BLaER1 (cell line): ENCODE data around the gene PPP1R7.
A peak's percentile ranks its signal among the peaks of the same experiment; 100 is the strongest.

Experiments
- H3K27ac ChIP-seq: shearing (Covaris generic); formaldehyde crosslinking; 2 replicates; pipeline ENCODE4 v1.8.1; 2022
- H3K27me3 ChIP-seq: shearing (Covaris generic); formaldehyde crosslinking; 2 replicates; pipeline ENCODE4 v1.8.1; 2022
- H3K36me3 ChIP-seq: shearing (Covaris generic); formaldehyde crosslinking; 2 replicates; pipeline ENCODE4 v1.8.1; 2022
- H3K4me1 ChIP-seq: shearing (Covaris generic); formaldehyde crosslinking; 2 replicates; pipeline ENCODE4 v1.8.1; 2022
- H3K4me2 ChIP-seq: shearing (Covaris generic); formaldehyde crosslinking; 2 replicates; pipeline ENCODE4 v1.8.1; 2022
- H3K4me3 ChIP-seq: shearing (Covaris generic); formaldehyde crosslinking; 2 replicates; pipeline ENCODE4 v1.8.1; 2022
- H3K9ac ChIP-seq: shearing (Covaris generic); formaldehyde crosslinking; 2 replicates; pipeline ENCODE4 v1.8.1; 2022
- H3K9me3 ChIP-seq: shearing (Covaris generic); formaldehyde crosslinking; 2 replicates; pipeline ENCODE4 v1.8.1; 2022
- H4K20me1 ChIP-seq: shearing (Covaris generic); formaldehyde crosslinking; 2 replicates; pipeline ENCODE4 v1.8.1; 2022
- Cebpa-rat ChIP-seq: shearing (Covaris generic); IDR thresholded peaks from 2 replicates; pipeline ENCODE4 v1.8.1; 2022

The PPP1R7 gene

GRCh38 chr2:241159116-241159515 lies 8.8 kb downstream of the PPP1R7 start:
- H3K9me3 ChIP-seq = no peaks in the 10 kb centered on the region
- H3K36me3 ChIP-seq = peaks cover 72% of the 10 kb centered on the region
- no peak overlapping the region for H3K27ac ChIP-seq
- H3K4me2 ChIP-seq = no peak overlapping the region
- no peaks in the 10 kb centered on the region for H3K27me3 ChIP-seq
- H3K4me1 ChIP-seq = peaks cover 12% of the 10 kb centered on the region
- H3K4me3 ChIP-seq = no peak overlapping the region
- H4K20me1 ChIP-seq = 0 out of 2 replicates have a peak, but pooled peaks cover 8% of the 10 kb centered on the region
- no peak overlapping the region for H3K9ac ChIP-seq
- no peak for TF ChIP-seq Cebpa-rat

- Histone ChIP-seq H3K27ac (no peak overlapping the region), H3K36me3 (peaks cover 75% of the 10 kb centered on the region), H3K4me3 (no peak overlapping the region), H4K20me1 (0 out of 2 replicates have a peak, but pooled peaks cover 8% of the 10 kb centered on the region), H3K4me2 (no peak overlapping the region), H3K27me3 (no peaks in the 10 kb centered on the region), H3K4me1 (peaks cover 12% of the 10 kb centered on the region), H3K9ac (no peak overlapping the region), H3K9me3 (no peaks in the 10 kb centered on the region)
- no peak for TF ChIP-seq Cebpa-rat
Measured at GRCh38 chr2:241160318-241160717, 10.1 kb downstream of the PPP1R7 start.

- H3K27ac ChIP-seq = no peak overlapping the region
- no peaks in the 10 kb centered on the region for H3K9me3 ChIP-seq
- H3K27me3 ChIP-seq = no peaks in the 10 kb centered on the region
- H3K4me1 ChIP-seq = peaks cover 12% of the 10 kb centered on the region
- peak overlapping the region; percentile 44 for H3K4me2 ChIP-seq
- no peak for TF ChIP-seq Cebpa-rat
- 0 out of 2 replicates have a peak, but pooled peaks cover 8% of the 10 kb centered on the region for H4K20me1 ChIP-seq
- H3K9ac ChIP-seq = peak overlapping the region; percentile 45; the same call in 1 of the 2 replicates
- no peak overlapping the region for H3K4me3 ChIP-seq
- H3K36me3 ChIP-seq = peaks cover 90% of the 10 kb centered on the region
Measured at GRCh38 chr2:241161646-241162281, 11.5 kb downstream of the PPP1R7 start.

DNA sequence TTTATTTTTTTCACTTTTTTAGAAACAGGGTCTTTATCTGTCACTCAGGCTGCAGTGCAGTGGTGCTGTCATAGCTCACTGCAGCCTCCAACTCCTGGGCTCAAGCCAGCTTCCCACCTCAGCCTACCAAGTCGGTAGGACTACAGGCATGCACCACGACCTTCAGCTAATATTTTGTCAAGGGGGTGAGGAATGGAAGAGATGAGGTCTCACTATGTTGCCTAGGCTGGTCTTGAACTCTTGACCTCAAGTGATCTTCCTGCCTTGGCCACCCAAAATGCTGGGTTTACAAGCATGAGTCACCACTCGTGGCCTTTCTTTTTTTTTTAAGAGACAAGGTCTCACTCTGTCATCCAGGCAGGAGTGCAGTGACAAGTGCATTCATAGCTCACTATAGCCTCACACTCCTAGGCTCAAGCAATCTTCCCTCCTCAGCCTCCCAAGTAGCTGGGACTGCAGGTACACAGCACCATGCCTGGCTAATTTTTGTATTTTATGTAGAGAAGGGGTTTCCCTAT lies 13.4 kb downstream of the PPP1R7 start:
- TF ChIP-seq Cebpa-rat = no peak

GRCh38 chr2:241168366-241168765 lies 18.1 kb downstream of the PPP1R7 start:
- H3K36me3 ChIP-seq = peaks cover 95% of the 10 kb centered on the region
- no peaks in the 10 kb centered on the region for H4K20me1 ChIP-seq
- peaks cover 30% of the 10 kb centered on the region for H3K9me3 ChIP-seq
- no peaks in the 10 kb centered on the region for H3K27me3 ChIP-seq
- no peak overlapping the region for H3K9ac ChIP-seq
- no peak overlapping the region for H3K4me3 ChIP-seq
- TF ChIP-seq Cebpa-rat = no peak
- no peak overlapping the region for H3K27ac ChIP-seq
- no peaks in the 10 kb centered on the region for H3K4me1 ChIP-seq
- H3K4me2 ChIP-seq = no peak overlapping the region

More for the DNA sequence above, 13.4 kb downstream of the PPP1R7 start:
- Histone ChIP-seq H3K9ac (no peak overlapping the region), H3K36me3 (peaks cover 95% of the 10 kb centered on the region), H3K27ac (no peak overlapping the region), H3K4me2 (no peak overlapping the region), H3K9me3 (no peaks in the 10 kb centered on the region), H3K27me3 (no peaks in the 10 kb centered on the region), H3K4me1 (peaks cover 12% of the 10 kb centered on the region), H3K4me3 (no peak overlapping the region), H4K20me1 (0 out of 2 replicates have a peak, but pooled peaks cover 8% of the 10 kb centered on the region)

GRCh38 chr2:241173557-241173956 lies 23.3 kb downstream of the PPP1R7 start:
- no peak overlapping the region for H3K9ac ChIP-seq
- no peak overlapping the region for H3K4me2 ChIP-seq
- H3K4me1 ChIP-seq = no peaks in the 10 kb centered on the region
- no peaks in the 10 kb centered on the region for H3K27me3 ChIP-seq
- H4K20me1 ChIP-seq = no peaks in the 10 kb centered on the region
- no peak for TF ChIP-seq Cebpa-rat
- H3K27ac ChIP-seq = no peak overlapping the region
- no peak overlapping the region for H3K4me3 ChIP-seq
- peaks cover 30% of the 10 kb centered on the region for H3K9me3 ChIP-seq
- peaks cover 87% of the 10 kb centered on the region for H3K36me3 ChIP-seq

- H3K9ac ChIP-seq = no peak overlapping the region
- TF ChIP-seq Cebpa-rat = no peak
Measured at GRCh38 chr2:241177526-241178334, 27.5 kb downstream of the PPP1R7 start.

GRCh38 chr2:241178961-241179360 lies 28.7 kb downstream of the PPP1R7 start:
- H3K9ac ChIP-seq = no peak overlapping the region
- H3K27ac ChIP-seq = no peak overlapping the region
- no peaks in the 10 kb centered on the region for H3K4me1 ChIP-seq
- H3K4me3 ChIP-seq = no peak overlapping the region
- H3K4me2 ChIP-seq = no peak overlapping the region
- no peaks in the 10 kb centered on the region for H3K9me3 ChIP-seq
- H4K20me1 ChIP-seq = no peaks in the 10 kb centered on the region
- no peak for TF ChIP-seq Cebpa-rat
- H3K27me3 ChIP-seq = no peaks in the 10 kb centered on the region
- H3K36me3 ChIP-seq = peaks cover 85% of the 10 kb centered on the region

More at GRCh38 chr2:241177526-241178334, 27.5 kb downstream of the PPP1R7 start:
- Histone ChIP-seq H3K27me3 (no peaks in the 10 kb centered on the region), H3K4me1 (no peaks in the 10 kb centered on the region), H3K36me3 (peaks cover 81% of the 10 kb centered on the region), H3K9me3 (no peaks in the 10 kb centered on the region), H4K20me1 (no peaks in the 10 kb centered on the region), H3K27ac (no peak overlapping the region), H3K4me3 (no peak overlapping the region), H3K4me2 (no peak overlapping the region)

- Histone ChIP-seq H3K9me3 (no peaks in the 10 kb centered on the region), H3K27me3 (no peaks in the 10 kb centered on the region), H3K27ac (no peak overlapping the region), H3K4me3 (no peak overlapping the region), H3K9ac (no peak overlapping the region), H4K20me1 (no peaks in the 10 kb centered on the region), H3K36me3 (peaks cover 75% of the 10 kb centered on the region), H3K4me2 (no peak overlapping the region), H3K4me1 (no peaks in the 10 kb centered on the region)
- TF ChIP-seq Cebpa-rat = no peak
Measured at GRCh38 chr2:241179899-241180298, 29.6 kb downstream of the PPP1R7 start.

DNA sequence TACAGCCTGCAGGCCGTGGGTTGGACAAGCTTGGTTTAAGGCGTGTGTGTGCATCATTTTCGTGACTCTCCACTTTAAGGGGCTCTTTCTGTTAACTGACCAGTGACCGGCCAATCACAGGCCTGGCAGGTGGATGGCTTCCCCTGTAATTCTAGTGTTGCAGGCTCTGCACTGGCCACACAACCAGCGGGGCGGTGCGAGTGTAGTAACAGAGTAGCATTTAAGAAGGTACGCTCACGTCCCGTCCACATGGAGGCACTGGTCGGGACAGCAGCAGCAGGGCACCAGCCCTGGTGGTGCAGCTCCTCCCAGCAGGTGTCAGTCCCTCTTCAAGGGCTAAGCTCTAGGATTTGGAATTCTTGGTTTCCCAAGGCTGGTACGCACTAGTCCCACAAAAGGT lies 30.2 kb downstream of the PPP1R7 start:
- no peak overlapping the region for H3K4me3 ChIP-seq
- no peak overlapping the region for H3K27ac ChIP-seq
- no peaks in the 10 kb centered on the region for H3K9me3 ChIP-seq
- H3K4me1 ChIP-seq = no peaks in the 10 kb centered on the region
- no peaks in the 10 kb centered on the region for H4K20me1 ChIP-seq
- TF ChIP-seq Cebpa-rat = no peak
- no peak overlapping the region for H3K4me2 ChIP-seq
- no peak overlapping the region for H3K9ac ChIP-seq
- peaks cover 69% of the 10 kb centered on the region for H3K36me3 ChIP-seq
- no peaks in the 10 kb centered on the region for H3K27me3 ChIP-seq
